C1 segment of cervical spinal cord (tissue), 14 donors: ENCODE measurements around the gene LRRC25.

ENCODE experiments used
- DNase-seq, 14 donors: peaks; one replicate each; lab custom pipeline; 2025; lab: John Stamatoyannopoulos, UW

The LRRC25 gene

DNA sequence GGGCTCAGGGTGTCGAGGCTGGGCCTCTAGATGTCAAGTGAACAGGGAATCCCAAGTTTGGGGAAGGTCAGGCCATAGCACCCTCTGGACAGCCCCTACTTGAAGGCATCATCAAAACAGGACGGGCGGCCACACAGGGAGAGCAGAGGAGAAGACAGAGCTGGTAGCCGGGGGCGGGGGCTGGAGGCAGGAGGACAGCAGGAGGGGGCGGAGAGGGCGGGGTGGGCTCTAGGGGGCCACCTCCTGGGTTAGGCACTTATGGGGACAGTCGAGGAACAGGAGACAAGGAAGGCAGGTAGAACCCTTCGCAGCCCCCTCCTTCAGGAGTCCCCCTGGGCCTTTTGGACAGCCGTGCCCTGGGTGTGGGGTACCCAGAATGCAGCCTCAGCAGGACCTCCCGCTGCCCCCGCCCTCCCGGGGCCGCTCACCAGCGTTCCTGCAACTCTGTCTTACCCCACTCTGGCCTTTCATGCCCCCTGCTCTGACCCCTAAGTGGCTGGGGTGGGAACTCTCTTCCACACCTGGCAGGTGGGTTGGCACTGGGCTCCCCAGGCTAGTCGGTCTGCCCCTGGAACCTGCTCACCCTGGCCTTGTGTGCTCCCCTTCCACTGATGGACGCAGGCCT is 27.6 kb upstream of the LRRC25 start:
- no peak for DNase-seq

DNA sequence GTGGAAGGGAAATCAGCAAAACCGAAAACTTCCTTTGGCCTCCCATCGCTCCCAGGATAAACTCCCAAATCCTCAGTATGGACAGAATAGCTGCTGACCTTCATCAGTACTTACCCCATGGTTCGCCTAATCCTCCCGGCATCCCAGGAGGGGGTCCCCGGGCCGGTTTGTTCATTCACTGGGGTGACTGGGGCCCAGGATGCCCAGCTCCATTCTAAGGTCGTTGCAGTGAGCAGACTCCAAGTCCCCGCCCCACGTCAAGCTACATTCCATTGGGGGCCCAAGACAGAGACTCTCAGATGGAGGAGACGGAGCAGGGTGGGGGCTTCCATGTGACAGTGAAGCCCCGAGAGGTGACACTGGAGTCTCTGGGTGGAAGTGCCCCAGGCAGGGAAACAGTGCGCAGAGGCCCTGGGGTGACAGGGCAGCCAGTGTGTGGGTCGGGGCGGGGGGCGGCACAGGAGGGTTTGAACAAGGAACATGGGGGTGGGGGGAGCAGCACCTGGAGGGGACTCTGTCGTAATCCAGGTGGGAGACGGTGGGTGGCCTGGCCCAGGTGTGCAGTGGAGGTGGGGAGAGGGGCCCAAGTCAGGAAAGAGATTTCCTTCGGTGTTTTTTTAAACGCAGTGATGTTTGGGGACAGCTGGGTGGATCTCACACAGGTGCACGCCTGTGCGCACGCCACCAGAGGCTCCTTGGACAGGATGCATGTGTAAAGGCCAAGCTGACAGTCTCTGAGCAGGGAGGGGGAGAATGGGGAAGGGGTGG is 26.9 kb upstream of the LRRC25 start:
- no peak for DNase-seq

DNA sequence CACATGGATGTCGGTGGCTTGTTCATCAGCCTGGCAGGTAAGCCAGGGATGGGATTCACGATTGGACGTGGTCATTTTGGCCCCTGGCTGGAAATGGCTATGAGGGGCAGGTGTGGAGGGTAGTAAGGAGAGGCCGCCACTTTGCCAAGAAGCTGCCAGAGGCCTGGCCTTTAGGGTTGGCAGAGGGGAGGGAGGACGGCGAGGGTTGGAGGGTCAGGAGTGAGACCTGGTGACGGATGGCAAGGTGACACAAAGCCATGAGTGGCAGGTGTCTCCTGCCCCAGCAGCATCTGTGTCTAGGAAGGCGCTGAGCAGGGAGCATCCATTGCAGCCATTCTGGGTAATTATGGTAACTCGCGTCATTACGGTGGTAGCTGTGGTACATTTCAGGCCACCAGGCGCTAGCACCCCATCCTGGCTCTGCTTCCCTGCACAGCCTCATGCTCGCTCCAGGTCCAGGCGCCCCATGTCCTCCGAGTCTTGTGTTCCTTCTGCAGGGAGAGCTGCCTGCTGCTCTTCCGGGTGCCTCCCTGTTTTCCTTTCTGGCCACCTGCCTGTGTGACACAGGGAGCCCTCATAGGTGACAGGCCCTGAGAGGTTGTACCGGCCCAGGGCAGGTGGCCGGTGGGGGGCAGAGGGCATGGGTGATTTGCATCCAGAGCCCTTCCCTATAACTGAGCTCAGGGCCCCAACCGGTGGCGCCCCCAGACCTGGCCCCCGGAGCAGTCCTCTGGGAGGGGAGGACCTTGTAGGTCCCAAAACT is 26.0 kb upstream of the LRRC25 start:
- DNase-seq, result no peak

DNA sequence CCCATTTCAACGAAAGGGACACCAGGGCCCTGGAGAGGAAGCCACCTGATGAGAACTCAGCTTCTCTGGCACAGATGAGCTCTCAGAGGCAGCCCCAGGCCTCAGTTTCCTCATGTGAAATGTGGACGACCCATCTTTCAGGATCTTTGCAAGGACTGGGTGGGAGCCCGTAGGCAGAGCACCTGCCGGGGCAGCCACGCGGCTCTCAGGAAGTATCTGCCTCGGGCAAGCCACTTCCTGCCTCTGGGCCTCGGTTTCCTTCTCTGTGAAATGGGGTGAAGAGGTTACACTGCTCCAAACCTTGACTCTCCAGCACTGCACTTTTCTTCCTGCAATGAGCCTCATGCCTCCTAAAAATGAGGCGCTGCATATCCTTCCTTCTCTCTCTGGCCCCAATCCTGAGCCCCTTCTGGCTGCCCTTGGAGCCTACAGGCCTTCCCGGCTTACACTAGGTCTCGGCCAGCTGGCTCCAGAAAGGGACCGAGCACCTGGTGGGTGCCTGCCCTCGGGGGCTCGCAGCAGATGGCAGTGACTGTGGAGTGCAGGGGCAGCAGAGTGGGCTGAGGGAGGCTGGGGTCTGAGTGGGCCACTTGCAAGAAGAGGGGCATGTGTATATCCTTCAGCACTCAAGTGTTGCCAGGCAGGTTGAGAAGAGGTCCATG is 25.2 kb upstream of the LRRC25 start:
- no peak for DNase-seq

DNA sequence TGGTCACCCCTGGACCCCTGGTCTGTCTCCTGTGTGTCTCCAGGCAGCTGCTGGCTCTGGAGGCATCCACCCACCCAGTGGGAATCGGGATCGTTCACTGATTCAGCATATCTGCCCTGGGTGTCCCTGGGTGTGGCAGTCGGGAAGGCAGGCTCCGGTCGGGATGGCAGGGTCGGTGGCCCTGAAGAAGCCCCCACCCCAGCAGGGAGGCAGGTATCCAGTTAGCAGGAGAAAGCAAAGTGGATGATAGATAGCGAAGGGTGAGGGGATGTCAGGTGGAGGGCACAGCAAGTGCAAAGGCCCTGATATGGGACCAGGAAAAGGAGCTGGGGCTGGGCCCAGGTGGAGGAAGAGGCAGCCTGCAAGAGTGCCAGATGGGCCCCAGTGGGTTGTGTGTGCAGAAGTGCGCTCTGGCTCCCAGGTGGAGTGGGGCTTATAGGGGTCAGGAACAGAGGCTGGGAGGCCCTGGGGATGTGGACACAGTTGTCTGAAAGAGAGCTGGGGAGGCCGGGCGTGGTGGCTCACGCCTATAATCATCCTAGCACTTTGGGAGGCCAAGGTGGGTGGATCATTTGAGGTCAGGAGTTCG is 24.0 kb upstream of the LRRC25 start:
- no peak for DNase-seq

DNA sequence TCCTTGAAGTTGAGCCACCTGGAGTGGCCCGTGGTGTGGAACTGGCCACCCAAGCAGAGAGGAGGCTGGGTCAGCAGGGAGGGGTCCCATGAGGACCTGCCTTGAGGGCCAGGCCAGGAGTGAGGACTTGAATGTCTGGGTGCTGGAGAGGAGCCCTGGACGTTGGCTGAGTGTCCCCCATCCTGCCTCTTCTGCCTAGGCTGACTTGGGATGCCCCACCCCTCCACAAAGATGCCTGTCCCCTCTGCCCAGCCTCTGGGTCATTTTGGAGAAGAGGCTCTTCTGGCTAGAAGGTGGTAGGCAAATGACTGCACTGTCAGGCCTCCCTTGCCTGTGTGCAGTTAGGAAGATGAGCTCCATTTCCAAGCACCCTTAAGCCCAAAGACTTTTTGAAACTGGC is 23.5 kb upstream of the LRRC25 start:
- DNase-seq, result no peak

DNA sequence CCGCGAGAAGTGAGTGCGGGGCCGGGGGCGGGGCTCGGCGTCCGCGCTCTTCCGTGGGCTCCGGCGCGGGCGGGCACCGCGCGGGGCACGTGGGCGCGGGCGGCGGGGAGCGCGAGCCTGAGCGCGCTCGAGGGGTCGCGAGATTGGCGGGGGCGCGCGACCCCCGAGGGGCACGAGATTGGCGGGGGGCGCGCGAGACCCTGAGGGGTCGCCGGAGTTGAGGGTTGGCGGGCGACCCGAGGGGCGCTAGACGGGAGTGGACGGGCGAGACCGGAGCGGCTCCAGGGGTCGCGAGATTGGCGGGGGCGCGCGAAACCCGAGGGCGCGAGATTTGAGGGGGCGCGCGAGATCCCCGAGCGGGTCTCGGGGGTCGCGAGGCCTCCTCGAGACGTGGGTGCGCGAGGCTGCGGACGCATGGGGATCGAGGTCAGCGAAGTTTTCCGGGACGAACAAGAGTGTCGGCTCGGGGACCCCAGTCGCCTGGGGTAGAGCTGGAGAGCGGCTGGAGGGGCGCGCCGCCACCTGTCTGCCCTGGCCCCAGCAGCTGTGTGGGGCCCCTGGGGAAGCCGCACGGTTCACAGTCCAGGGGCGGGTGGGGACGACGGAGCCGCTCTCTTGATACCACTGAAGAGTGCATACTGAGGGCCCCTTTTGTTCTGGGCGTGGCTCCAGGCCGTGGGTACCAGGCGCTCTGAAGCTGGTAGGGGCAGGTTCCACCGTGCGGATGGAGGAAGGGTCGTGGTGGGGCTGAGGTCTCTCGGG is 22.5 kb upstream of the LRRC25 start:
- peak in 1 of 14 donors; percentile 19 for DNase-seq

DNA sequence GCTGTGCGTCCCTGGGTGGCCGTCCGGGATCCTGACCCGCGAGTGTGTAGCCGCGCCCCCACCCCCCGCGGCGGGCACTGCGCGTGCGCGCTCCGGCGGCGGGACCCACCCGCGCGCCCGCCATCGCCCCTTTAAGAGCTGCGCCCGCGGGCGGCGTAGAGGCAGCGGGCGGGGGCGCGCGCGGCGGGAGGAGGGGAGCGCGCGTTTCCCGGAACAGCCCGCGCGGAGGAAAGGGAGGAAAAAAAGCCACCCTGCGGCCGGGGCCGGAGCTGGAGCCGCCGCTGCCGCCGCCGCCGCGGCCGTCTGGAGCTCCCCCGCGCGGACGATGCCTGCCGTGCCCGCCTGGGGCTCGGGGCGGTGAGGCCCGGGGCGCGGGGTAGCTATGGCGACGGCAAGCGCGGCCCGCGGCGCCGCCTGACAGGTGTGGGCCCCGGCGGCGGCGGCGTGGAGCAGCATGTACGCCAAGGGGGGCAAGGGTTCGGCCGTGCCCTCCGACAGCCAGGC is 21.8 kb upstream of the LRRC25 start, which contains the start of gene SSBP4:
TSS of gene SSBP4 (plus strand) at position 204 of the 504 bp plus-strand sequence. CDS start at position 455, 251 bp downstream.
- DNase-seq, result peak in 11 of 14 donors; percentile 23 to 83 (median 51)

DNA sequence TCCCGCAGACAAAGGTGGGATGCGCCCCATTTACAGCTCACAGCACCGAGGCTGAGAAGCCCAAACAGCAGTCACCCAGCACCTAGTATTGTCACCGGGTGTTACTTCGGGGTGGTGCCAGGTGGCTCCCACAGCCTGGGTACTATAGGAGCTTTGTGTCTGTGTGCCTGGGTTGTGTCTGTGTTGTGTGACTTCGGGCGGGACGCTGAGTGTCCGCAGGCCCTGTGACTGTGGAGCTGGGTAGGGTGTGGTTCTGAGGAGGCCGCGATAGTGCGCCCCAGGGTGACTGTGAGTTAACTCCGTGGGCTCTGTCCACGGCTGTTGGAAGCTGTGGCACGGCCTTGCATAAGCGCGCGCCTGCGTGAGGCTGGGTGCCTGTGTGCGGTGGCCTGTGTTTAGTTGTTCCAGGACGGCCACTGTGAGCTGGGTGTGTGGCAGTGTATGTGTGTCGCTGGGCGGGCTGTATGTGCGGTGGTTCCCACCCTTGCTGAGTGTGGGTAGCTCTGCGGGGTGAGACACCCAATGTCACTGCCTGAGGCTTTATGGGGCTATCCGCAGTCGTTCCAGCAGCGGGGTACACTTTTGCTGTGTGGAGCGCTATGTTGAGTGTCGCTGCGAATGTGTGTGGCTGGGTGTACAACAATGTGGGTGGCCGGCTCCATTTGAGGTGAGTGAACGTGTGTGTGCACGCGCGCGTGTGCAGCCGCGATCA is 21.2 kb upstream of the LRRC25 start:
- peak in 1 of 14 donors; percentile 61 for DNase-seq

DNA sequence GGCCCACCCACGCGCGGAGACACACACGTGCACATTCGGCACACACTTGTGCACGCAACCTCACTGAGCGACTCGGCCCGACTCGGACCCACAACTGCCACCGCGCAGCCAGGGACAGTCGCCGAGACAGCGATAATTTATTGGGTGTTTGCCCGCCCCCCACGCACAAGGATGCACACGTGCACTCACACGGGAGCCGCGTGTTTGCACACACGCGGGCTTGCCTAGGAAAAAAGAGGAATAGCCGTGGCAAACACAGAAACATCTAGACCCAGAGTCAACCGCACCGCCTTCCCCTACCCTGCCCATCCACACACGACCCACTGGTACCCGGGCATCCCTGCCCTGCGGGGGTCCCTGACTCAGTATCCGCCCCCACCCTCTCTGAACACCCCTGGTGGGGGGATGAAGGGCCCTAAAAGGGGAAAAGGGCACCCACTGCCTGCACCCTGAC is 20.6 kb upstream of the LRRC25 start:
- peak in 3 of 14 donors; percentile 43 to 57 (median 50) for DNase-seq

DNA sequence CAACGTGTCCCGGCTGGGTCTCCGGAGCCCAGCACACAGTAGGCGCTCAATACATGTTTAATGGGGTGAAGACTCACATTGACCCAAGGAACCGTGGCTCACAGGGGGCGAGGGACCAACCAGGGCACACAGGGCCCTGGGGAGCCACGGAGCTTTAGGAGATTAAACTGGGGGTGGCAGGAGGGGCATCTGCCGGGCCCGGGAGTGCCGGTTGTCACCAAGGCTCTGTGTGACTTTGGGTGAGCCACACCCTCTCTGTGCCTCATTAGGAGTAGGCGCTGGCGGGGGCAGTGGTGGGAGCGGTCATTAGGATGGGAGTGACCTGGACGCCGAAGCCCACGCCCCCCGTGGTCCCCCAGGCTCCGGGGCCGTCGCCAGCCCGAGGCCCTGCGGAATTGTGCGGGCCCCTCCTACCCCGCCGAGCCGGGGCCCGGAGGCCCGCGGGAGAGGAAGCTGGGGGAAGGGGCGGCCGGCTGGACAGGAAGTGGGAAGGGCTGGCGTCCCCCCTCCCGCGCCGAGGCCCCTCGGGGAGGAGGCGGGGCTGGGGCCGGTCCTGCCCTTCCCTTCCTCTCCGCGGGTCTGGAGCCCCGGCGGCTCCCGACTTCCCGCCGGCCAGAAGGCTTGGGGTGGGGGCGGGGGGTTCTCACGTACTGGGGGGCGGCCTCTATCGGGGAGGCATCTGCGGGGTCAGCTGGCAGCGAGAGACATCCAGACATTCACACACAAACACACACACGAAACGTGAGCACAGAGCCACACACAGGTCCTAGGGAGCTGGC is 20.0 kb upstream of the LRRC25 start:
- peak in 8 of 14 donors; percentile 35 to 76 (median 50) for DNase-seq

DNA sequence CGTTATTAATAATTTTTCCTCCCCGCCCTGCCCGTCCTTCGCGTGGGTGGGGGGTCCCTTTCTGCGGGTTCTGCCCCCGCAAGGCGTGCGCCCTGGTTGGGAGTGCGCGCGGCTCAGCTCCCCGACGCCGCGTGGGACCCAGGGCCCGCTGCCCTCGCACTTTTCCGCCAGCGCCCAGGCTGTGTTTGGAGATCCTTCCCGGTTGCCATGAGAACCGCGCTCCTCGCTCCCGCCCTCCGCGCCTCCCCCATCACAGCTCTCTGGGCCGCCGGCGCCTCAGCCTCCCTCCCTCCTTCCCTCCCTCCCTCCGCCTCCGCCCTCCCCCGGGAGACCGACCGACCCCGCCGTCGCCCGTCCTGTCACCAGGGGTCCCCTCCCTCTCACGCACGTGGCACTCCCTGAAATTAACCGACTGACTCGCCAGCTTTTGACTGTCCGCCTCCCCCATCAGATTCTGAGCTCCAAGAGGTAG is 19.4 kb upstream of the LRRC25 start:
- peak in 11 of 14 donors; percentile 27 to 68 (median 62) for DNase-seq

DNA sequence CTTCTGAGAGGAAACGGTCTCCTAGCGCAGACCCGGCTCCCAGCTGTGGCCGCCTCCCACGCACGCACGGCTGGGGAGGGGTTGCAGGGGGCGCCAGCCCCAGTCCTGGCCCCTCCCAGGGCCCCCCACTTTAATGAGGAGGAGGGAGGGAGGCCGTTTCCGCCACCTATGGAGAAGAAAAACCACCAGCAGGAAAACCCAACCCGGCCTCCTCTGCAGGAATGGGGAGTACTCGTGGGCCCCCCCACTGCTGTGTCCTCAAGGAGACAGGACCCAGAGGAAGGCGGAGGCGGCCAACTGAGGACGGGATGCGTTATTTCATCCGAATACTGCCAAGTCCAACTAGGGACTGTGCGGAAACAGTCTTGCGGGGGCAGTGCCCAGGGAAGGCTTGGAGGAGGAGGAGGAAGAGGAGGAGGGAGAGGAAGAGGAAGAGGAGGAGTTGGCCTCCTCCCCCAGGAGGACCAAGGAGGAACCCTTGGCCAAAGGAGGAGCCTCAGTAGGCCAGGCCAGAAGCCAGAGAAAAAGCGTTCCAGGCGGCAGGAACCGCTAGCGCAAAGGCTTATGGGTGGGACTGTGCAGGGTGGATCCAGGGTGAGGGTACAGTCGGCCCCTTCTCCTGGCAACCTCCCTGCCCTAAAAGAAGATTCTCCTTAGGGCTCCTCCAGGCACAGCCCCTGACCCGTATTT is 17.9 kb upstream of the LRRC25 start:
- peak in 5 of 14 donors; percentile 27 to 55 (median 37) for DNase-seq

DNA sequence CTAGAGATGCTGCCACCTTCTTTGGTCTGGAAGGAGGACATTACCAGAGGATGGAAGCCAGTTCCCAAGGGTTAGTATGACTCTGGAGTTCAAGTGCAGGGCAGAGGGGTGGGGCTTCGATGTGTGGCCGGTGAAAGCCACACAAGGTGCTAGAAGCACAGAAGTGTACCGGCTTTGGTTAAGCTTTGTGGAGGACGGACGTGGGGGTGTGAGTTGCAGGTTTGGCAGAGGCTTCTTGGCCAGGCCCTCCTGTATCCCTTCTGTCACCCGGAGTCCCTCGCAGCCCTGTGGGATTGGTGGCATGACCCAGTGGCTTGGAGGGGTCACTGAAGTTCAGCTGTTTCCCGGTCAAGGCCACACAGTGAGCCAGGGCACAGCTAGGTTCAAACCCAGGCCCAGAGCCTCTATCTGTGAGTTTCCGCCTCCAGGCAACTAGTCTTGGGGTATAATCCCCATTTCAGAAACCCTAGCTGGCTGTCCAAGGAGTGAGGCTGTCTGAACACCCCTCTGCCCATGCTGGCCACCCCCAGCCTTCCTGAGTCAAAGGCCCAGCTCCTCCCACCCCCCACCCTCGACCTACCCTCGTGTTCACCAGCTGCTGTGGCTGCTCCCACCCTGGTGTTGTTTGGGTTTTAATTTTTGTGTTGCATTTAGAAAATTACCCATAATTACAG is 17.2 kb upstream of the LRRC25 start:
- no peak for DNase-seq

DNA sequence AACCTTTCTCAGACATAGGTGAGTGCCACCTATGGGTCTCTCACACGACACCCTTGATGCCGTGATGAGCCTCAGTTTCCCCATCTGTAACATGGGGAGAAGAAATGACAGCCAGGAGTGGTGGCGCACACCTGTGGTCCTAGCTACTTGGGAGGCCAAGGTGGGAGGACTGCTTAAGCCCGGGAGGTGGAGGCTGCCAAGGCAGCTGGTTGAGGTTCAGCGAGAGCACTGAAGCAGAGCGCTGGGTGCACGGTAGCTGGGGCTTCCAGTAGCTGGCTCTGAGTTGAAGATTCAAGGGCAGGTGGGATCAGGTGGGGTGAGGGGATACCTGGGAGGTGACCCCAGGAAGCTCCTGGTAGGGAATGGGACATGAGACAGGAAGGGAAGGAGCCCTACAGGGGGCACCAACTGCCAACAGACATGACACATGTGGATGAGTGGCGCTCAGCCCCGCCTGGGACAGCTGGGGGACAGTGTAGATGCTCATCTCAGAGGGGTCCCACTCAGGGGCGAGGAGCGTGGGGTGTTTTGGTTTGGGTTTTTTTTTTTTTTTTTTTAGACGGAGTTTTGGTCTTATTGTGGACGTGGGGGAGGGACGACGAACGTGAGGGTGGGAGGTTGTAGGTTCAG is 15.3 kb upstream of the LRRC25 start:
- no peak for DNase-seq

DNA sequence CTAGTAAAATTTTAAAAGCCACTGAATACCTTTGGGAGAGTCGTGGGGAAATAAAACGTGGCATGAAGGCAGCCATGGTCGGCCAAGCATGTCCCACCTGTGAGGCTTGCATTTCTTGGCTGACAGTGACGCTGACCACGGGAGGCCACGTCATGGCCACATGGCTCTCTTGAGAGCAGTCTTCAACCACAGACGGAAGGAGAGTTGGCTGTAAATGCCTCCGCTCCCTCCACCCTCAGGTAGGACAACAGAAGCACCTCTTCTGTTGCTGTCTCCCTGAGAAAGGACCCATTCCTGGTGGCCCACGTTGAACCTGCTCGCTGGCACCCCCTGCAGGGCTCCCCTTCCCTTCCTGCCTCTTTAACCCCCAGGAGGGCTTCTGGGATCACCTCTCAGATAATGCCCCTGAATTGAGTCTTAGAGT is 10.6 kb upstream of the LRRC25 start:
- no peak for DNase-seq

DNA sequence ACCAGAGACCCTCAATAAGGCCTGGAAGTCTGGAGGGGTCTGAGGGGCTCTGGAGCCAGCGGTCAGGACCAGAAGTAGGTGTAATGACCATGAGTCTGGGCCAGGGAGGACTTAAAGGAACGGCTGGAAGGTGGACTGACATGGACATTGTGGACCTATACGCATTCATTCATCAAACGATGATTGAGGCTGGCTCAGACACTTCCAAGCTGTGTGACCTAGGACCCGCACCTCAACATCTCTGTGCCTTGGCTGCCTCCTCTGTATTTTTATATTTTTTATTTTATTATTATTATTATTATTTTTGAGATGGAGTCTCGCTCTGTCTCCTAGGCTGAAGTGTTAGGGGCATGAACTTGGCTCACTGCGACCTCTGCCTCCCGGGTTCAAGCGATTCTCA is 9.3 kb upstream of the LRRC25 start:
- no peak for DNase-seq
